ENCODE measurements around the gene PLEKHM1.
"Not testable (repeated sequence)": the region's sequence is repeated elsewhere in the genome, so short reads cannot be mapped to it uniquely, and the experiment has no call there.

Gene PLEKHM1

DNA sequence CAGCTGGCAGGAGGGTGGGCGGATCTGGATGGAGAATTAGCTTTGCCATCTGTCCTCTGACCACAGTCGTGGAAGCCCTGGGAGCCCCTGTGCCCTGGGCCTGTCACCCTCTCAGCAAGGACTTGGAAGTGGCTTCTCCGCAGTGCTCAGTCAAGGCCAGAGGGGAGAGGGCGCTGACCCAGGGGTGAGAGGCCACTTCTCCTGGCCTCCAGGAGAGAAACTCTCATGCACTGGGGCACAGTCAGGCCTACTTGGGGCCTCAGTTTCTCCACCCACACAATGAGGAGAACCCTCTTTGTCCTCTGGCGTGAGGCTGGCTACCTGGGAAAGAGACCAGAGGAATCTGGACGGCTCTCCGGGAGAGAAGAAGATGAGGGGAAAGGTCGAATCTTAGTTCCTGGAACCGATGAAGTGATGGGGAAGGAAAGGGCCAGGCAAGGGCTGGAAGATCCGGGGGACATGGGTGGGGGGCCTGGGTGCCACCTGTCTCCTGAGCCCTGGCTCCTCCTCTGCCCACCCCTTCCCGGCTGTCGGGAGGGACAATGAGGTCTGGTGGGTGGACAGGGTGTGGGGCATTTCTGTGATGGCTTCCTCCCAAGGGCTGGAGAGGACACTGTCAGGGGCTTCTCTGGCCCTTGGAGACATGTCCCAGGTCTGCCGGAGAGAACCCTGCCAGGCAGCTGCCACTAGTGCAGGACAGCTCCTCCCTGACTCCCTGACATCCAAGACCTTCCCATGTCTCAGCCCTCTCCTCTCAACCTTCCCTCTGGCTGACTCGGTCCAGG is 48.8 kb downstream of the PLEKHM1 start:
- DNase-seq (ENCODE audit: low spot score), result peak; percentile 10

DNA sequence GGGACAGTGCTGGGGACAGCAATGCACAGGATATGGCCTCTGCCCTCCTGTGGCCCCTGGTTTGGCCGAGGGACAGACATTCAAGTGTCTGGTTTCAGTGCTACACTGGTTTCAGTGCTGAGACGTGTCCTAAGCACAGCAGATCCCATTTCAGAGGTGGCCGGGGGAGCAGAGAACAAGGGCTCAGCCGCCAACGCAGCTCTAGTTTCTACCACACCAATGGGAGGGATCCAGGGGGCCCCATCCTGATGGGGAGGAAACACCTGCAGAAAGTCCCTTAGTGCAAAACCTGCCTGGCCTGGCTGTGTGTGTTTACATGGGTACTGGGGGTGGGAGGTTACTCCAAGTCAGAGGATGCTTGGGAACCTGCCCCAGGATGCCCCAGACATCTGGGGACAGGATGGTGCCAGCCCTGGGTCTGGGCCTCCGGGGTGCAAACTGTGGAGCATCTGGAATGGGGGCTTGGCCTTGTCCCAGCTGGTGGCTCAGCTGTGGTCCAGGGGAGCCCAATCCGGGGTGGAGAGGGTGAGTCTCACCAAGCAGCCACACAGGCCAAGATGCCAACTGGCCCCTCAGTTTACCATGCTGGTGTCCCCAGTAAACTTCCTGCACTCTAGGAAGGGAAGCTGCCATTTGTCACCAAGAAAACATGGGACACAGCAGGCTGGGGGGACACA is 49.5 kb downstream of the PLEKHM1 start:
- not testable (repeated sequence) for DNase-seq (ENCODE audit: low spot score)

DNA sequence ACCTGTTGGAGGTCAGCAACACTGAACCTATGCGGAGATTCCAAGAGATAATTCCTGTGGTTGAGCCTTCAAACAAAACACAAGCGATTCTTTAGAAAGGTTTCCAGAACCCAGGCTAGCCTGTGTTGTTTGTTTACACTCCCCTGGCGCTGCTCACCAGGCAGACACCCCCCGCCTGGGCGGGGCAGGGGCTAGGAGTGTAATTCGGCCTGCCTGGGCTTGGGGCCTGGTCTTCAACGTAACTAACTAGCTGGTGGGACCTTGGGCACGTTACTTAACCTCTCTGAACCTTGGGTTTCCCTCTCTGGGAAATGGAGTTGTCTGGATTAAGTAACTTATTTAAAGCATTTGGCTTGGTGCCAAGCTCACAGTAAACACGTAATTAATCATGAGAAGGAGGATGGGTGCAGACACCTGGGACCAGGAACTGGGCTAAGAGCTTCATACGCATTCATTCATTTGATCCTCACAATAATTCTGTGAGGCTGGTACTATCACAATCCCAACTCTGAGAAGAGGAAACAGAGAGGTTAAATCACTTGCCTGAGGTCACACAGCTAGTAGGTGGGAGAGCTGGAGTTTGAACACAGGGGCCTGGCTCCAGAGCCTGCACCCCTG is 50.3 kb downstream of the PLEKHM1 start:
- no peak for DNase-seq (ENCODE audit: low spot score)

DNA sequence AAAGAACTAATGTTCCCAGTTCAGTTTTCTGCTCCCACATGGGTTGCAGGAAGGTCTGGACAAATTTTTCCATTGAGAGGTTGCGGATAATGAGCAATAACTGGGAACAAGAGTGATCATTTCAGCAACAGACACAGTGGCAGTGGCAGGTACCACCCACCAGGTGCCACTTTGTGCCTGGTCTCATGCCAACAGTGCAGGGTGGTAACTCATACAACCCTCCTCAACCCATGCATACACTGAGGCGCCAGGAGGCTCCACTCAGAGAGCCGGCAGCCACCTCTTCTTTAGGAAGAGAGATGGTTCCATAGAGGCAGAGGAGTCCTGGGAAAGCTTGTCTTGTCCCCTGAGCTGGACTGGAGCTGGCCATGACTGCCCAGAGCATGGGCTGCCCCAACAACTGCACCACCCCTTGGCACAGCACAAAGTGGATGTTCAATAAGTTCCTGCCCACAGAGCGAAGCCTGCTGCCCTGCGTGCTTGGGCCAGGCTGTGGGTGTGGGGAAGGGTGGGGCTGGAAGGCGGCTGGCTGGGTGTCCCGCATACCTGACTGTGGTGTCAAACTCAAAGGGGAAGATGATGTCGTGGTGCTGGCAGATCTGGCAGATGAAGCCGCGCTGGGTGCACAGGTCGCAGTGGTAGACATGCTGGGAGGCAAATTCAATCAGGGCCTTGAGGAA is 51.5 kb downstream of the PLEKHM1 start:
- no peak for DNase-seq (ENCODE audit: low spot score)

DNA sequence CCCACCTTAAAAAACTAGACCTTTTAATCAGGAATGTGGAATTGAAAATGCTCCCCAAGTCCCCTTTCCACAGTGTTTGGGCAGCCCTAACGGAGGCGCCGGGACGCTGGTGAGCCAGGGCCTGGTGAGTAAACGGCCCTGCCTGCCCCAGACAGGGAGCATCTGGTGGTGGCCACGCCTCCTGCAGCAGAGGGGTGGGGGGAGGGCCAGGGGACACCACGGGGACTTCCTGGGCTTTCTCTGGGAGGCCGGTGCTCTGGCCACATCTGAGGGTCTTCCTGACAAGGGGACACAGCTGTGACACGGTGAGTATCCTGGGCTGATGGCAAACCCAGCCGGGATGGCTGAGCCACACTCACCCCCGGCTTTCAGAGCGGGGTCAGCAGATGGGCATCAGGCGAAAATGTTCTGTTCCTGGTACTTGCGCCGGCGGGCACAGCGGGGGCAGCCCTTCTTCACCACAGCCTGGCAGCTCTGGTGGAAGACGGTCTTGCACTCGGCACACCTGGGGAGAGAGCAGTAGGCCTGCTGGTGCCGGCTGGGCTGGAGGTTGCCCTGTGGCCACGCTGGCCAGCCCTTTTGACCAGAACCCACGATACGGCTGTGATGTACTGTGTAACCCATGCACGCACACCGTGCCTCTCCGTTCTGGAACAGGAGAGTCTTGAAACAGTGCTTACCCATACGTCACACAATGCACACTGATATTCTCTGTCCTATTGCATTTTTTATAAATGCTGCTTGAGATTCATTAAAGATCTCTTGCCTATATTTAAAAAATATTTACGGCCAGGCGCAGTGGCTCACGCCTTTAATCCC is 52.8 kb downstream of the PLEKHM1 start:
- DNase-seq (ENCODE audit: low spot score), result no peak

DNA sequence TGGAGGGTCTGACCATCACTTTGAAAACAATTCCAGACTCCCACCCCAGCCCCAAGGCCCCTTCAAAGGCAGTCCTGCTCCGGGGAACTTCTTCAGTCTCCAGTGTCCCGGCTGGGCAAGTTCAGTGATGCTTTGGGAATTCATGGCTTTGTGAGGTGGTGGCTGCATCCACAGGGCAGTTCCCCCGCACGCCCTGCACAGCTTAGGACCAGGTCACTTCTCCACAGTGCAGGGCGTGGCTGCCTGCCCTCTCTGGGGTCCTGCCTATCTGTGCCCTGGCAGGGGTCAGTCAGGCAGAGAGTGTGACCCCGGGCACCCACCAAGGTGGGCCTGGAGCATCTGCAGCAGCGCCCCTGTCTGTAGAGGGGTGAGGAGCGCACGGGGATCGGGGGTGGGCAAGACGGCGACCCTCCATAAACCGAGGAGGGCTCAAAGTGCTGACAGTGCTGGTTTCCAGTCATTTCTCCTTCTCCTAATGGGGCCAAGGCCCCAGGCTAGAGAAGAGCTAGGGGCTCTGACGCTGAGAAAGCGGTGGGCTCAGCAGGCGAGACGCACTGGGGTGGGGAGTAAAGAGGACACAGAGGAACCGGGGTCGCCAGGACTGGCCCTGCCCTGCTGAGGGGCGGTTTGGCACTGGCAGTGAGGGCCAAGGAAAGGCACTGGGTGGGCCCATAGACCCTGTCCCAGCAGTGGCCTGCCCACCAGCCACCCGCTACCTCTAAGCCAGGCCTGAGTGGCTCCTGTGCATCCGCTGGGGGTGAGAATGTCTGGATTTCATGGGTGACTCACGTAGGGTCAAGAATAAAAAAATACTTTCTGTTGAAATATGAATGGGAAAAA is 53.7 kb downstream of the PLEKHM1 start:
- DNase-seq (ENCODE audit: low spot score), result no peak

DNA sequence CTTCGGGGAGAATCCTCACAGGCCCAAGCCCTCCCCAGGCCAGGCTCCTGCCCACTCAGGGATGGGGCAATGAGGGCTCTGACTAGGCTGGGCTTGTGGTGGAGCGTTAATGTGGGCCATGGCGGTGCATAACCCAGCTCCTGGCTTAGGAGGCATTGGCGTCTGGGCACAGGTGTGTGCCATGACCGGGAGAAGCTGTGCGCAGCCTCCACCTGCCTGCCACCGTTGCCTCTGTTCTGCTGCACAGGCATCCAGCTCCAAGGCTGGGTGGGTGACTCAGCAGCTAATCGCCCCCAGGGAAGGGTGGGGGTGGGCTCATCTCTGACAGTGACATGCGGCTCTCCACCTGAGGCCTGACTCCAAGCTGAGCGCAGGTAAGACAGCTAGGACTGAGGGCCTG is 54.4 kb downstream of the PLEKHM1 start:
- DNase-seq (ENCODE audit: low spot score), result no peak

DNA sequence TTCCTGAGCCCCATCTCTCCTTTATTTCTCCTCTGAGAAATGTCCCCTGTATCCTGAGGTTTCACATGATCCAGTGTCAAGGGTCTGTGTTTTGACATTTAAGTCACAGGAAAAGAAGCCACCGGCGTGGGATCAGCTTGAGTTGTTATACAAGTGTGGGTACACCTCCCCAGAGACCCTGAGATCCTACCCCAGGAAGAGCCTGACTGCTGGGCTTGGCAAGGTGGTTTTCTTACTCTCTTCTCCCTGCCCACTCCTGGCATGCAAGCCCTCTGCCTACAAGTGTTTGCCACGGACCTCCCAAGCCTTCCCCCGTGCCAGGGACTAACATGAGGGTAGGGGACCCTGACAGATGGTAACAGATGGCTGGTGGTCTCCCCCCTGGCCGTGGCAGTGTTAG is 55.0 kb downstream of the PLEKHM1 start:
- no peak for DNase-seq (ENCODE audit: low spot score)

DNA sequence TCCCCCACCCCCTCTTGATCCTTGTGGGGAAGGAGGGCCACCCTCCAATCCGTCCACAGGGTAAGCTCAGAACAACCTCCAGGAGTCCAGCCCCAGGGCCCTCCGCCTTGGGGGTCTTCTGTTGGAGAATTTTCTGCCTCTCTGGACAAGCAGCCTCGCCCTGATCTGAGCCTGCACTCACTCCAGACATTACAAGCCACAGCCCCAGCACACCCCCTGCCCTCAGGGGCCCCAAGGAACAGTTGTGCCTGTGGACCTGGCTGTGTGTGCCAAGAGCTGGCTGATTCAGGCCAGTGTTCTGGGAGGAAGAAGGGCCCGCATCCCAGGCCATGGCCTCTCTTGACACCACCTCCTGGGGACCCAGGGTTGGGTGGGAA is 57.4 kb downstream of the PLEKHM1 start:
- DNase-seq (ENCODE audit: low spot score), result peak; percentile 15

DNA sequence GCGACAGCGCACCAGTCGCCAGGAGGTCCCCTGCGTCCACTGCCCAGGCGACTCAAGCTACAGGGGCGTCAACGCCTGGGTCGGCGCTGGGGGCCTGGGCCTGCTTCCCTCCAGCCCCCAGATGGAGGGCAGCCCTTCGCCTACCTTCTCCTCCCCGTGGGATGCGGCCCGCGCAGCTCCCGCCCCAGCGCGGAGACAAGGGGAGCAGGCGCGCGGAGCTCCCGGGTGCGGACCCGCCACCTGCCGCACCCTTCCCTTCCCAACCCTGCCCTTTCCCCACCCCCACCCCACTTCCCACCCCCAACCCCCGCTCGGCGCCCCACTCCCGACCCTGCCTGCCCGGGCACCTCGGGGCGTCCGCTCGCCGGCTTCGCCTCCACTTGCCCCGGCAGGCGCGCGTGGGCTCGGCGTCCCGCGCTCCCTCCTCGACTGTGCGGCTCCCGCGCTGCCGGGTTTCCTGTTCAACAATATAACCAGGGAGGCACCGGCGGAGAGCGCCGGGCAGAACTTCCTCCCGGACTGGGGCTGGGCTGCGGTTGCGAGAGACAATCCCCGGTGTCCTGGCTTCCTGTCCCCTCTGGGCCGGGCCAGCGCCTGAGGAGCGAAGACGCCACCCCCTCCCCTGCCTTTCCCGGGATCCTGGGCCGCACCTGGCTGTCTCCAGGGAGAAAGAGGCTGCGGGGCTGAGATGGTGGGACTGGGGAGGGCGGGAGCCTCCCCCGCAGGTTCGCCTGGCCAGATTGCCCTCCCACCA is 57.9 kb downstream of the PLEKHM1 start, which contains the start of gene ARHGAP27:
ARHGAP27 (minus strand) TSS at position 466 of the 754 bp plus-strand sequence. CDS start 2,591 bp downstream, outside the sequence.
- peak; percentile 48 for DNase-seq (ENCODE audit: low spot score)

DNA sequence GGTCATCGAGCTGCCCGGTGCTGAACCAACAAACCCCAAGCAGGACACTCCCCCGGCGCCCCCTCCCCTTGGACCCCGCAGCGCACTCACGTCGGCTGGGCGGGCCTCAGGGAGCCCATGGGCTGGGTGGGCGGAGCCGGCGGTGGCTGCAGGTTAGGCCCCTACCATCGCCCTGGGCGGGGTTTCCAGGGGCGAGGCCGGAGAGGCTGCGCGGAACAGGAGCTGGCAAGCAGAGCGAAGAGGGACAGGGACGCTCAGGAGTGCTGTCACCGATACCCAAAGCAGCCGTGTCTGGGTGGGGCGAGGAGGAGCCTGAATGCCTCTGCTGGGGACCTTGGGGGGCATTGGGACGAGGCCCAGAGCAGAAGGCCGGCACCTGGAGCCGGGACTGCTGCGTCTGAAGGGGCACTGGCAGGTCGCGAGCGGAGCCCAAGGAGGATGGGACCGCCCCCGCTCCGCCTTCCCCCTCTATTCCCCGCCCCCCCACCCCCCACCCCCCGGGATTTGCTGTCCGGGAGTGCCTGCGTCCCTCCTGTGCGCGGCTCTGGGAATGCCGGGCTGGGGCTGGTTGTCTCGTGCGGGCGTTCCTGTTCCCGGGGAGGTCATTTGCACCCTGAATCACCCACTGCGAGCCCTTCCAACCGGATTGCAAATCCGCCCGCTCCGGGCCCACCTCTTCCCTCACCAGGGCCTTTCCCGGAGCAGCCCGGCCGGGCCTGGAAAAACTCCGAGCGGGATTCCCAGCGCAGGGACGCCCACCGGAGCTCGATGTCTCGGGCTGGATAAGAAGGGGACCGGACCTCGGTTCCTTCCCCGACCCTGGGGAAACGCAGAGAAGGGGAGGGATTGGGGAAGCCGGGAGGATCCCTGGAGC is 58.8 kb downstream of the PLEKHM1 start:
- peak; percentile 71 for DNase-seq (ENCODE audit: low spot score)

DNA sequence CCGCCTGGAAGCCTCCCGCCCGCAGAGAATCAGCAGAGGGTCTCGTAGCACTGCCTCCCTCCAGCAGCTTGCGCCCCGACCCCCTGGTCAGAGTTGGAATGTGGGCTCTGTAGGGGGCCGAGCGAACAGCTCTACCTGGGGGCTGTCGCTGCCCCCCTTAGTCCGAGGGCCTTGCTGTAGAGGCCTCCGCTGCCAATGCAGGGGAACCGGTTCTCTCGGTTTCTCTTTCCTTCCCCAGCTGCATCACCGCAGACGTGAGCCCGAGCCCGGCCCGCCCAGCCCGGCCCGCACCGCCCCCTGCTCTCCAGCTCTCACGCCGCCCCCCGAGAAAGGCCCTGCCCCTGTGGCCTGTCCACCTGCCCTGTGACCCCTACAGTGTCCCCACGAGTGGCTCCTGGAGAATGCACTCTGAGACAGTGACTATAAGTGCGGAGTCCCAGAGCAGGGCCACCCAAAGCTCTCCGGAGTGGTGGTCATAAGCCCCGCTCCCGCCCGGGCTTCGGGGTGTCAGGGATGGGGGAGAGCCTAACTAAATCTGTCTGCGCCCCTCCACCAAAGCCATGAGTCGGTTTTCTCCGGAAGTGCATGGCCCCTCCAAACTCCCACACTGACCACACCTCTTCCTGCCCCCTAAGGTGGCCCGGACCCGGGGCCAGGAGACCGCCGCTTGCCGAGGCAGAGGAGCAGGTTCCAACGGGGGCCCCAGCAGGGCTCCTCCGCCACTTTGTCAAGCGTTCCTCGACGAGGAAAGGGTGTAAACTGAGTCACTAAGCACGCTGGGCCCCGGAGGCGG is 59.6 kb downstream of the PLEKHM1 start:
- peak; percentile 63 for DNase-seq (ENCODE audit: low spot score)

DNA sequence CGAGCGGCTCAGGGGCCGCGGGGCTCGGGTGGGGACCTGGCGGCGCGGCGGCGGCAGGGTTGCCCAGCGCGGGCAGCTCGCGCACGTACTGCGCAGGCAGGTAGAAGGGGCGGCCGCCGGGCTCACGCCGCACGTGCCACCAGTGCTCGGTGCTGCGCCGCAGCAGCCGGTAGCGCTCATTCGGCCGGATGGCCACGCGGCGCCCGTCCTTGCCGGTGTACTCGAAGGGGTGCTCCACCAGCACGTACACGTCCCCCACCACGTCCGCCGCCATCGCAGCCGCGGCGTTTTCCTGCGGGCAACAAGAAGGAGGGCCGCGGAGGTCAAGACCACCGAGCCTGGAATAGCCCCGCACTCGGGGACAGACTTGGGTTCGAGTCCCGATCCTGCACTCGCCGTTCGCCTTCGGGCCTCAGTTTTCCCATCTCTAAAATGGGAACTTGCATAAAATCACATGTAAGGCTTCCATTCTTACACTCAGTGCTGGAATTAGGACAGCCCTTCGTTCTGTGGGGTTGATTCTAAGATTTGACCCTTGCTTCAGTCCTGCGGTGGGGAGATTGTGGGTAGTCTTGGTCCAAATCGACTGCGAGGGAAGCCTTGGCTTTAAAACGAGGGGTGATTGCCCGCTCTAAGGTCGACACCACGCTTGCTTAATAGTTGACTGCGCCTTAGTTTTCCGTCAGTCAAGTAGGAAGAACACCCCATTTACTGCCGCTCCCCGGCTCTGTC is 60.3 kb downstream of the PLEKHM1 start:
- peak; percentile 9 for DNase-seq (ENCODE audit: low spot score)

DNA sequence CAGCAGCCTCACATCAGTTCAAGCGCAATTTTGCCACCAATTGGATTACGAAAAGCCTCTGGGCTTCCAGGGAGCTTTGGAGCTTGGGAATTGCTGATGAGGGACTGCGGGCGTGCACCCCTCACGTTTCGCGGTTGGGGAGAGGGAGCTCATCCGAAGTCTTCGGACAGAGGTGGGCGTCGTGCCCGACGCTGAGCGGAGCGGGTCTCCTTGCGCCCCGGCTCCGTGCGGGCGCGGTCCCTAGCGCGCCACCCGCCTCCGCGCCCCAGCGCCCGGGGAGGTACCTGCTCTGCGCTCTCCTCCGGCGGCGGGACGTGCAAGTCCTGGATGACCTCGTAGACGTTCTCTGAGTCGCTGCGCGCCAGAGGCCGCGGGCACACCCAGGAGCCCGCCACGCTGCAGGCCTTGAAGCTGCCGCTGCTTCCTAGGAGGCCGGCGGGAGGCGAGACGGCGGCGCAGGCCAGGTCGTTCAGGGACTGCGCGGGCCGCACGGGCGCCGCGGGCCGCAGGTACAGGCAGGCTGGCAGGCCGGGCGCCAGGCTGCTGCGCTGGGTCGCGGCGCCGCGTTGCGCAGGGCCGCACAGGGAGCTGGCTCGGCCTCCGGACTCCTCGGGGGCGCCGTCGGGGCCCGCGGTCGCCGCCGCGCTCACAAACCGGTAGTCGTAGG is 61.0 kb downstream of the PLEKHM1 start:
- peak; percentile 23 for DNase-seq (ENCODE audit: low spot score)

DNA sequence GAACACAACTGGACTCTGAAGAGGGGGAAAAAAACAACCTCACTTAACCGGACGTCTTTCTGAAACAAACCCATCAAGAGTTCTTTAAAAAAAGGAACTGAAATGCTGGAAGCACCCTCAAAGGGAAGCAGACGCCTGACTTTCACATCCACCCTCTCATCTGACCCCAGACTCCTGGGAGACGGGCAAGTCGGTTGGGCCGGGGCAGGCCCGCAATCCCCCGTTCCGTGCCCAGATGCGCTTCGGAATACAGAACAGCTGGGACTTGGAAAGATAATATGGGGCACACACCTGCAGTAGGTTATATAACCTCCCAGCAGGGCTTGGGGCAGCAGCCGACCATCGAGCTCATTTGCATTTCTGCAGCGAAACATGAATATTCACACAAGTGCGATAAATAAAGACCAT is 61.6 kb downstream of the PLEKHM1 start:
- DNase-seq (ENCODE audit: low spot score), result no peak

DNA sequence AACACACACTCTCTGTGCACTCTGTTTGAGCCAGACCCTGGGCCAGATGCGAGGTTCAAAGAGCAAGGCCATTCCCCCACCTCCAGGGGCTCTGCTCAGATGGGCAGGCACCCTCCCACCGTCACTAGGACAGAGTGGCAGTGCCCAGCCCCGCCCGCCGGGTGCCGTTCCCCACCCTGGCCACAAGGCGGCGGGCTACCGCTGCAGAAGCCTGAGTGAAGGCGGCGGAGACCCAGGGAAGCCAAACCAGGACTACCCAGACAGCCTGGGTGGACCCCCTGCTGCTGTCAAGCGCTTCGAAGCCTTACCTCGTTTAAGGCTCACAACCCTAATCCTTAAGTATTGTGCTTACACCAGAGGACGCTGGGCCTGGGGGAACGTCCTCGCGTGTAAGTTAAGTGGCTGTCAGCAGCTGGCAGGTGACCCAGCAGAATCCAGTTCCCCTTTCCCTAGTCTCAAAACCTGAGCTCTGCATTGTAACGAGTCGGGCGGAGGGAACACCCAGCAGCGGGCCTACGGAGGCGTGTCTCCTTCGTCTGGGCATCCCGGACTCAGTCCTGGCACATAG is 62.4 kb downstream of the PLEKHM1 start:
- peak; percentile 89 for DNase-seq (ENCODE audit: low spot score)

Data from AG20443 (cell line).